22Rv1 (cell line): ENCODE data around the gene SLBP.

Experiments used
- CTCF ChIP-seq: fragments of 450-650 bp; IDR thresholded peaks from 2 replicates; pipeline ENCODE4 v1.5.1; 2017; ENCODE audit warnings: mild to moderate bottlenecking
- ZFX ChIP-seq: fragments of 450-650 bp; IDR thresholded peaks from 2 replicates; pipeline ENCODE4 v1.6.1; 2017; ENCODE audit warnings: antibody characterized with exemption, borderline replicate concordance

GRCh38 chr4:1648962-1649361, 63.2 kb downstream of the SLBP start:
- TF ChIP-seq CTCF: no peak
- no peak for TF ChIP-seq ZFX
